IMR-90 (cell line): ENCODE data around the gene YPEL3. TPM values are rescaled to one million over a fixed set of nuclear protein-coding genes. Genes with fewer than 3 reads are reported as not detected.

Experiments used
- ATAC-seq: fragments of 200-7000 bp; cut with Tn5 transposase; 2 replicates; pipeline ENCODE4 v1.9.1; 2020; ENCODE audit warnings: low read depth, mild to moderate bottlenecking, moderate library complexity
- BruUV-seq: library from RNA; stranded (reverse); fragments of 400-500 nt; replicated peaks from 2 replicates; lab custom pipeline; 2021; lab: Mats Ljungman, UMichigan
- CTCF ChIA-PET: fragments of 300-600 bp; formaldehyde crosslinking; extraction: SDS; loops from one replicate; lab custom pipeline; 2021; ENCODE audit warnings: antibody characterized with exemption; lab: Yijun Ruan, JAX
- POLR2A ChIA-PET: fragments of 300-600 bp; sonication (Branson Sonifier 250); formaldehyde crosslinking; loops from one replicate; lab custom pipeline; 2022; ENCODE audit warnings: antibody characterized with exemption; ENCODE audit not compliant: unreplicated experiment; lab: Charles Lee
- DNase-seq: peaks from one replicate; pipeline ENCODE4 v3.0.0; 2013
- H2AFZ ChIP-seq: replicated peaks from 2 replicates; pipeline ENCODE3; 2013; ENCODE audit warnings: low read length, mild to moderate bottlenecking; ENCODE audit not compliant: poor library complexity
- H2AK5ac ChIP-seq: 2 replicates; pipeline ENCODE4 v1.6.1; 2013; ENCODE audit warnings: low read depth, low read length, inconsistent platforms
- H2AK9ac ChIP-seq: replicated peaks from 2 replicates; pipeline ENCODE3; 2013; ENCODE audit warnings: mild to moderate bottlenecking, low read depth, low read length, moderate library complexity; ENCODE audit not compliant: poor library complexity
- H2BK120ac ChIP-seq: 2 replicates; pipeline ENCODE4 v1.6.1; 2013; ENCODE audit warnings: low read depth, low read length, inconsistent platforms
- H2BK15ac ChIP-seq: 3 replicates; pipeline ENCODE4 v1.6.1; 2013; ENCODE audit warnings: low read depth, low read length, inconsistent platforms
- H2BK20ac ChIP-seq: 2 replicates; pipeline ENCODE4 v1.6.1; 2013; ENCODE audit warnings: low read depth, mild to moderate bottlenecking, inconsistent platforms, low read length, moderate library complexity
- H2BK5ac ChIP-seq: 2 replicates; pipeline ENCODE4 v1.6.1; 2013; ENCODE audit warnings: mild to moderate bottlenecking, low read depth, low read length, inconsistent platforms; ENCODE audit not compliant: poor library complexity, severe bottlenecking
- H3K14ac ChIP-seq: replicated peaks from 2 replicates; pipeline ENCODE4 v1.6.1; 2013; ENCODE audit warnings: low read depth, low read length, inconsistent platforms
- H3K18ac ChIP-seq: 2 replicates; pipeline ENCODE4 v1.6.1; 2013; ENCODE audit warnings: low read depth, low read length, control low read depth
- H3K23ac ChIP-seq: 2 replicates; pipeline ENCODE4 v1.6.1; 2013; ENCODE audit warnings: low read depth, low read length, inconsistent platforms
- H3K27ac ChIP-seq: 2 replicates; pipeline ENCODE4 v1.5.1; 2013; ENCODE audit warnings: mild to moderate bottlenecking, control low read depth, low read length; ENCODE audit not compliant: insufficient read depth
- H3K27me3 ChIP-seq: 2 replicates; pipeline ENCODE4 v1.6.1; 2013; ENCODE audit warnings: low read length; ENCODE audit not compliant: control insufficient read depth, insufficient read depth
- H3K36me3 ChIP-seq: 2 replicates; pipeline ENCODE4 v1.6.1; 2013; ENCODE audit warnings: low read length, mixed read lengths; ENCODE audit not compliant: control insufficient read depth, insufficient read depth
- H3K4ac ChIP-seq: 2 replicates; pipeline ENCODE4 v1.6.1; 2013; ENCODE audit warnings: low read depth, low read length, inconsistent platforms
- H3K4me1 ChIP-seq: 2 replicates; pipeline ENCODE4 v1.6.1; 2013; ENCODE audit warnings: low read length, mixed read lengths; ENCODE audit not compliant: control insufficient read depth, insufficient read depth
- H3K4me2 ChIP-seq: 2 replicates; pipeline ENCODE4 v1.6.1; 2013; ENCODE audit warnings: low read depth, mild to moderate bottlenecking, control low read depth, low read length, moderate library complexity
- H3K4me3 ChIP-seq: 2 replicates; pipeline ENCODE4 v1.5.1; 2013; ENCODE audit warnings: low read depth, mild to moderate bottlenecking, control low read depth, low read length, moderate library complexity; ENCODE audit not compliant: insufficient read depth
- H3K56ac ChIP-seq: 2 replicates; pipeline ENCODE4 v1.6.1; 2013; ENCODE audit warnings: low read length, inconsistent platforms; ENCODE audit not compliant: insufficient read depth; ENCODE audit errors: extremely low read depth
- H3K79me1 ChIP-seq, 2 experiments: 2 replicates each; pipeline ENCODE4 v1.6.1; 2013; ENCODE audit warnings: low read length in 2 of 2, inconsistent platforms in 1 of 2, low read depth in 1 of 2
- H3K9ac ChIP-seq: 2 replicates; pipeline ENCODE4 v1.6.1; 2013; ENCODE audit warnings: low read depth, low read length, control low read depth
- H3K9me1 ChIP-seq: 2 replicates; pipeline ENCODE4 v1.6.1; 2013; ENCODE audit warnings: low read length, inconsistent platforms; ENCODE audit not compliant: insufficient read depth
- H3K9me3 ChIP-seq: 2 replicates; pipeline ENCODE4 v1.6.1; 2013; ENCODE audit warnings: low read length; ENCODE audit not compliant: control insufficient read depth, insufficient read depth
- H4K20me1 ChIP-seq: 2 replicates; pipeline ENCODE4 v1.6.1; 2013; ENCODE audit warnings: low read length, inconsistent platforms; ENCODE audit not compliant: insufficient read depth
- H4K5ac ChIP-seq: 2 replicates; pipeline ENCODE4 v1.6.1; 2013; ENCODE audit warnings: mild to moderate bottlenecking, low read depth, low read length, control low read depth
- H4K8ac ChIP-seq, 2 experiments: 2 replicates each; pipeline ENCODE4 v1.6.1; 2013; ENCODE audit warnings: low read depth in 2 of 2, low read length in 2 of 2, control low read depth in 1 of 2, inconsistent platforms in 1 of 2
- H4K91ac ChIP-seq: 2 replicates; pipeline ENCODE4 v1.6.1; 2013; ENCODE audit warnings: low read depth, low read length, inconsistent platforms; ENCODE audit not compliant: insufficient read depth
- BHLHE40 ChIP-seq: fragments of 150-350 bp; IDR thresholded peaks from 2 replicates; pipeline ENCODE4 v1.6.1; 2016; ENCODE audit warnings: mild to moderate bottlenecking, low read depth, low read length
- CTCF ChIP-seq: conservative IDR thresholded peaks from 2 replicates; pipeline ENCODE4 v1.5.1; 2012; ENCODE audit warnings: mild to moderate bottlenecking, low read depth, low read length, improper control_type of control experiment
- ELK1 ChIP-seq: fragments of 150-350 bp; IDR thresholded peaks from 2 replicates; pipeline ENCODE4 v1.6.1; 2016; ENCODE audit warnings: low read depth, mild to moderate bottlenecking, low read length, moderate library complexity, borderline replicate concordance
- MAFK ChIP-seq: IDR thresholded peaks from 2 replicates; pipeline ENCODE4 v1.6.1; 2012; ENCODE audit warnings: low read depth, low read length, improper control_type of control experiment
- MXI1 ChIP-seq: IDR thresholded peaks from 2 replicates; pipeline ENCODE4 v1.6.1; 2012; ENCODE audit warnings: low read depth, mild to moderate bottlenecking, low read length, moderate library complexity, borderline replicate concordance
- NFE2L2 ChIP-seq: fragments of 150-350 bp; IDR thresholded peaks from 2 replicates; pipeline ENCODE4 v1.6.1; 2016; ENCODE audit warnings: low read depth, mild to moderate bottlenecking, low read length
- POLR2A ChIP-seq: IDR thresholded peaks from 2 replicates; pipeline ENCODE4 v1.6.1; 2012; ENCODE audit warnings: mild to moderate bottlenecking, low read depth, low read length
- USF2 ChIP-seq: fragments of 150-350 bp; IDR thresholded peaks from 2 replicates; pipeline ENCODE4 v1.6.1; 2017; ENCODE audit warnings: mild to moderate bottlenecking, antibody characterized with exemption, low read length, low read depth
- WGBS, 2 experiments: methylation state at CpG; one replicate each; pipeline versions ENCODE4 v1.1.5 to v1.1.7; 2013; ENCODE audit warnings: missing lambda C conversion rate in 2 of 2; ENCODE audit not compliant: insufficient read length in 1 of 2; ENCODE audit errors: extremely low coverage in 2 of 2; 5-methylcytosine and 5-hydroxymethylcytosine counted together
- dilution Hi-C: fragments of 300-500 bp; cut with HindIII; formaldehyde crosslinking; loops from one replicate; pipeline ENCODE4 v1.14.3; 2018; ENCODE audit warnings: low sequenced_read_pairs; ENCODE audit not compliant: unreplicated experiment
- in situ Hi-C: fragments of 300-500 bp; cut with MboI; formaldehyde crosslinking; loops from 3 replicates; pipeline ENCODE4 v1.14.3; 2019; ENCODE audit warnings: low sequenced_read_pairs, inconsistent platforms, mixed read lengths
- intact Hi-C: fragments of 100-400 bp; cut with micrococcal nuclease; formaldehyde crosslinking; loops from 2 replicates; pipeline ENCODE4 v1.10.0; 2022
- polyA plus RNA-seq, 3 experiments: library from polyadenylated mRNA; depleted of rRNA; stranded (reverse); fragments of >200 nt; gene quantifications; 2 replicates each; pipeline ENCODE4 v1.2.3, GENCODE V29; 2012; ENCODE audit warnings: low replicate concordance in 1 of 3
- total RNA-seq: library from RNA; depleted of rRNA; stranded (reverse); fragments of >200 nt; gene quantifications from 2 replicates; pipeline ENCODE4 v1.2.3, GENCODE V29; 2012

YPEL3 gene
- total and polyA plus RNA-seq, 2 of the 4 experiments (the other 2 are of a cell fraction), result 1.1 to 25.6 TPM

- H3K27me3 ChIP-seq, result peaks cover 7% of the 10 kb centered on the region
- intact Hi-C loops (no loop called here), dilution Hi-C loops (no loop called here), in situ Hi-C loops (no loop called here)
- ATAC-seq (peak; percentile 35; the same call in 1 of the 2 replicates), DNase-seq (no peak)
- no peaks in the 10 kb centered on the region; the same call in 1 of the 2 replicates for H4K20me1 ChIP-seq
- BruUV-seq, result no TSS peak
- H4K91ac ChIP-seq, result no peak overlapping the region
- H3K18ac ChIP-seq, result no peak overlapping the region
- peak overlapping the region; percentile 51 for H2AFZ ChIP-seq
- TF ChIP-seq MAFK (no peak), ELK1 (no peak), USF2 (no peak), CTCF (no peak), POLR2A (no peak), NFE2L2 (no peak), BHLHE40 (no peak), MXI1 (no peak)
- H4K8ac ChIP-seq, result no peak overlapping the region
- ChIA-PET POLR2A (no interaction called here), CTCF (no interaction called here)
- H3K4me1 ChIP-seq, result peaks cover 4% of the 10 kb centered on the region; the same call in 1 of the 2 replicates
- H3K27ac ChIP-seq, result no peak overlapping the region
- H4K5ac ChIP-seq, result no peak overlapping the region
- H3K36me3 ChIP-seq, result no peaks in the 10 kb centered on the region
- no peak overlapping the region for H2BK5ac ChIP-seq
- H3K23ac ChIP-seq, result no peak overlapping the region
- H2BK120ac ChIP-seq, result no peak overlapping the region
- no peak overlapping the region for H3K14ac ChIP-seq
- H3K79me1 ChIP-seq, result no peaks in the 10 kb centered on the region
- H3K4me2 ChIP-seq, result no peak overlapping the region; the same call in 1 of the 2 replicates
- no peak overlapping the region for H2BK20ac ChIP-seq
- H2BK15ac ChIP-seq, result no peak overlapping the region
- H3K56ac ChIP-seq, result no peak overlapping the region
- peaks cover 7% of the 10 kb centered on the region; the same call in 1 of the 2 replicates for H3K9me1 ChIP-seq
- no peak overlapping the region for H3K9ac ChIP-seq
- H3K9me3 ChIP-seq, result no peaks in the 10 kb centered on the region
- no CpG with 5 or more reads among the region's 4 CpGs for WGBS, 2 experiments
- H3K4me3 ChIP-seq, result no peak overlapping the region
- H3K4ac ChIP-seq, result no peak overlapping the region
- H2AK9ac ChIP-seq, result peak overlapping the region; percentile 55
- no peak overlapping the region for H2AK5ac ChIP-seq
These were observed 36.0 kb upstream of the YPEL3 start for GRCh38 chr16:30131869-30132475.
